GM13977 (cell line): ENCODE data around the gene MEF2D.

Experiments used
- DNase-seq: peaks from one replicate; pipeline ENCODE4 v3.0.0; 2012; ENCODE audit warnings: low spot score
- in situ Hi-C: fragments of 300-500 bp; cut with MboI; formaldehyde crosslinking; loops from one replicate; pipeline ENCODE4 v1.12.0; 2022; ENCODE audit warnings: low sequenced_read_pairs, low pct_unique_long_range_greater_than_20kb, mixed read lengths, inconsistent platforms; ENCODE audit not compliant: unreplicated experiment
- TF ChIP-seq, protein P1 (sequence below): IDR thresholded peaks from 2 replicates; pipeline ENCODE4 v1.5.1; 2012; ENCODE audit warnings: mild to moderate bottlenecking, control low read depth; ENCODE audit not compliant: insufficient read depth; ENCODE audit errors: extremely low read depth, missing control alignments

MEF2D gene

DNA sequence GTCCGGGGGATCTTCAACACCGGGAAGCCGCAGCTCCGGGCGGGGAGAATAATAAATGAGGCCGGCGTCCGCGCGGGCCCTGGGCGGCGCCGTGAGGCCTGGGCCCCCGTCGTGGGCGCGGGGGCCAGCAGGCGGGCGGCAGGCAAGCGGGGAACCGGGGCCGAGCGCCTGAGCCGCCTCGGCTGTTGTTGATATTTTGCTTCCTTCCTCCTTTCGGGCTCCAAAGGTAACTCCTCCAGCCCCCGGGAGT lies at the start of gene MEF2D:
Gene MEF2D (minus strand): TSS at position 233 of the 250 bp plus-strand sequence. CDS start 17,483 bp downstream, outside the sequence.
- TF ChIP-seq, protein P1, sequence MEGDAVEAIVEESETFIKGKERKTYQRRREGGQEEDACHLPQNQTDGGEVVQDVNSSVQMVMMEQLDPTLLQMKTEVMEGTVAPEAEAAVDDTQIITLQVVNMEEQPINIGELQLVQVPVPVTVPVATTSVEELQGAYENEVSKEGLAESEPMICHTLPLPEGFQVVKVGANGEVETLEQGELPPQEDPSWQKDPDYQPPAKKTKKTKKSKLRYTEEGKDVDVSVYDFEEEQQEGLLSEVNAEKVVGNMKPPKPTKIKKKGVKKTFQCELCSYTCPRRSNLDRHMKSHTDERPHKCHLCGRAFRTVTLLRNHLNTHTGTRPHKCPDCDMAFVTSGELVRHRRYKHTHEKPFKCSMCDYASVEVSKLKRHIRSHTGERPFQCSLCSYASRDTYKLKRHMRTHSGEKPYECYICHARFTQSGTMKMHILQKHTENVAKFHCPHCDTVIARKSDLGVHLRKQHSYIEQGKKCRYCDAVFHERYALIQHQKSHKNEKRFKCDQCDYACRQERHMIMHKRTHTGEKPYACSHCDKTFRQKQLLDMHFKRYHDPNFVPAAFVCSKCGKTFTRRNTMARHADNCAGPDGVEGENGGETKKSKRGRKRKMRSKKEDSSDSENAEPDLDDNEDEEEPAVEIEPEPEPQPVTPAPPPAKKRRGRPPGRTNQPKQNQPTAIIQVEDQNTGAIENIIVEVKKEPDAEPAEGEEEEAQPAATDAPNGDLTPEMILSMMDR: no peak
- in situ Hi-C loops: no loop called here
- no peak for DNase-seq

- in situ Hi-C loops: no loop called here
- no peak for DNase-seq
- TF ChIP-seq, protein P1: no peak
These were observed 49.8 kb upstream of the MEF2D start for GRCh38 chr1:156550346-156550745.

GRCh38 chr1:156549831-156550230 lies 49.3 kb upstream of the MEF2D start:
- TF ChIP-seq, protein P1: no peak
- in situ Hi-C loops: no loop called here
- DNase-seq: no peak

DNA sequence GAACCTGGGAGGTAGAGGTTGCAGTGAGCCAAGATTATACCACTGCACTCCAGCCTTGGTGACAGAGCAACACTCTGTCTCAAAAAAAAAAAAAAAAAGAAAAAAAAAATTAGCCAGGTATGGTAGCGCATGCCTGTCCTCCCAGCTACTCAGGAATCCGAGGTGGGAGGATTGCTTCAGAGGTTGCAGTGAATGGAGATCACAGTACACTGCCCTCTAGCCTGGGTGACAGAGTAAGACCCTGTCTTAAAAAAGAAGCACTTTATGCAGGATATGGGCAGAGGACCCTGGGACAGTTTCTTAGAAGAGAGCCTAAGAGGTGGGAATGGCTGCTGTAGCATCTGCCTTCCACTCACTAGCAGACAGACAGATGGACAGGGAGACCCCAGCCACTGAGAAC lies 48.8 kb upstream of the MEF2D start:
- TF ChIP-seq, protein P1: no peak
- no peak for DNase-seq
- in situ Hi-C loops: no loop called here

DNA sequence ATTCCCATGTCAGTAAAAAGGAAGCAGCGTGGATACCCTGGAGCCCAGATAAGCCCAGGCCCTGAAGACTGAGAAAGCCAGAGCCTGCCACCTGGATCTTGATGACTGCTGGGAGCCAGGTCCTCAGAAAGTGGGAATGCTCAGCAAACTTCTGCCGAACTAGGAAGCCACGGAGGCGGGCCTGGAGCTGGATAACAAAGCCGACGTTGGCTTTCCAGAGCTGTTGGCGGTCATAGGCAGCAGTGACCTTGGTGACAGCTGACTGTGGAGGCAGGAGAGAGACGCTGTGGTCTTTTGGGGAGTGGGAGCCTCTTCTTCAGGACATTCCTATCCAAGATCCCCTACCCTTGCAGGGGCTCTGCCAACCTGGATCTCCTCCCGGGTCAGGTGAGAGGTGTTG lies 47.4 kb upstream of the MEF2D start:
- DNase-seq: no peak
- TF ChIP-seq, protein P1: no peak
- in situ Hi-C loops: no loop called here

GRCh38 chr1:156547434-156547833 lies 46.9 kb upstream of the MEF2D start:
- TF ChIP-seq, protein P1: no peak
- in situ Hi-C loops: no loop called here
- no peak for DNase-seq

GRCh38 chr1:156546267-156546666 lies 45.7 kb upstream of the MEF2D start:
- TF ChIP-seq, protein P1: no peak
- in situ Hi-C loops: no loop called here
- DNase-seq: no peak
